Measurements from ENCODE around the gene SLC25A34.

- TF ChIP-seq POLR2A (IDR thresholded peaks at IDR 0.05; ENCODE audit: low read depth, low read length) (no peak), TAF1 (IDR thresholded peaks at IDR 0.05; ENCODE audit: low read depth, low read length) (no peak), POLR2AphosphoS5 (IDR thresholded peaks at IDR 0.05; ENCODE audit: low read depth, low read length) (no peak), SPI1 (IDR thresholded peaks at IDR 0.05; ENCODE audit: low read depth, low read length) (no peak), POU2F2 (IDR thresholded peaks at IDR 0.05; ENCODE audit: low read depth, low read length) (no peak), PAX5 (IDR thresholded peaks at IDR 0.05; ENCODE audit: insufficient read depth, low read length, severe bottlenecking) (no peak)
Observed at GRCh38 chr1:15760520-15761211, 24.6 kb downstream of the SLC25A34 start.
